ENCODE measurements around the gene SRSF3. TPM values are rescaled to one million over a fixed set of nuclear protein-coding genes. Genes with fewer than 3 reads are reported as not detected.

The SRSF3 gene
- polyA plus RNA-seq, 2 of the 4 experiments (the other 2 are of a cell fraction) = 629 to 652 TPM

DNA sequence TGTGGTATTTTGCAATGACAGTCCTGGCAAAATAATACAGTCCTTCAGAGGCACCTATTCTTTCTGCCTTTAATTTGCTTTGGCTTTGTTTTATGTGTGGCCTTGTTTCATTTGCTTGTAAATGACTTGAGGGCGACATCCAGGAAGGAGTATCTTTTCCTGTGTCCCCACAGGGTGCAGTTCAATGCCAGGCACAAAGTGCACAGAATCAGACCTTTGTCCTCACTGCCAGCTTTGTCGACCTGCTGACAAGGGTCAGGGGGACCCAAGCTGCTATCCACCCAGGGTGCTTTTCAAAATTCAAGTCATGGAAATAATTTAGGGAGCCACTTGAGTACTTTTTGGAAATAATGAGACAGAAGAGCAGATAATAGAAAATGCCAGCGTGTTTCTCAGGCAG lies 47.4 kb downstream of the SRSF3 start:
- Histone ChIP-seq H3K4me3 (no peak overlapping the region), H3K9me3 (no peaks in the 10 kb centered on the region), H3K4me2 (no peak overlapping the region), H3K27ac (peak overlapping the region; percentile 91 to 99; a peak in 5 of 6 replicates), H3K4me1 (peaks cover 44% of the 10 kb centered on the region)
- no peak for TF ChIP-seq EHF (CRISPR knock-in tag; IDR thresholded peaks at IDR 0.05)
- TF ChIP-seq, protein P1, sequence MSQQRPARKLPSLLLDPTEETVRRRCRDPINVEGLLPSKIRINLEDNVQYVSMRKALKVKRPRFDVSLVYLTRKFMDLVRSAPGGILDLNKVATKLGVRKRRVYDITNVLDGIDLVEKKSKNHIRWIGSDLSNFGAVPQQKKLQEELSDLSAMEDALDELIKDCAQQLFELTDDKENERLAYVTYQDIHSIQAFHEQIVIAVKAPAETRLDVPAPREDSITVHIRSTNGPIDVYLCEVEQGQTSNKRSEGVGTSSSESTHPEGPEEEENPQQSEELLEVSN (IDR thresholded peaks at IDR 0.05; ENCODE audit: borderline replicate concordance, low read depth) = no peak
- TF ChIP-seq POLR2A (IDR thresholded peaks at IDR 0.05; ENCODE audit: low read length) = no peak
- TF ChIP-seq MYC (IDR thresholded peaks at IDR 0.05; ENCODE audit: borderline replicate concordance, low read length) = no peak
- TF ChIP-seq CEBPB (IDR thresholded peaks at IDR 0.05) = no peak
- TF ChIP-seq MAZ (IDR thresholded peaks at IDR 0.05; ENCODE audit: borderline replicate concordance, low read depth, low read length) = no peak
- TF ChIP-seq SREBF2 (IDR thresholded peaks at IDR 0.05) = no peak
- TF ChIP-seq, protein P2, sequence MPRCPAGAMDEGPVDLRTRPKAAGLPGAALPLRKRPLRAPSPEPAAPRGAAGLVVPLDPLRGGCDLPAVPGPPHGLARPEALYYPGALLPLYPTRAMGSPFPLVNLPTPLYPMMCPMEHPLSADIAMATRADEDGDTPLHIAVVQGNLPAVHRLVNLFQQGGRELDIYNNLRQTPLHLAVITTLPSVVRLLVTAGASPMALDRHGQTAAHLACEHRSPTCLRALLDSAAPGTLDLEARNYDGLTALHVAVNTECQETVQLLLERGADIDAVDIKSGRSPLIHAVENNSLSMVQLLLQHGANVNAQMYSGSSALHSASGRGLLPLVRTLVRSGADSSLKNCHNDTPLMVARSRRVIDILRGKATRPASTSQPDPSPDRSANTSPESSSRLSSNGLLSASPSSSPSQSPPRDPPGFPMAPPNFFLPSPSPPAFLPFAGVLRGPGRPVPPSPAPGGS (IDR thresholded peaks at IDR 0.05) = no peak
- TF ChIP-seq EHMT2 (IDR thresholded peaks at IDR 0.05; ENCODE audit: low read depth) = no peak
- no peak for TF ChIP-seq KDM5A (IDR thresholded peaks at IDR 0.05)
- no peak for TF ChIP-seq FOSL2 (IDR thresholded peaks at IDR 0.05)
- no peak for TF ChIP-seq FOSL2 (CRISPR knock-in tag; IDR thresholded peaks at IDR 0.05)
- TF ChIP-seq CHD2 (IDR thresholded peaks at IDR 0.05; ENCODE audit: low read length, partially characterized antibody) = no peak
- TF ChIP-seq HEYL (CRISPR knock-in tag; IDR thresholded peaks at IDR 0.05) = no peak
- TF ChIP-seq, protein P3, sequence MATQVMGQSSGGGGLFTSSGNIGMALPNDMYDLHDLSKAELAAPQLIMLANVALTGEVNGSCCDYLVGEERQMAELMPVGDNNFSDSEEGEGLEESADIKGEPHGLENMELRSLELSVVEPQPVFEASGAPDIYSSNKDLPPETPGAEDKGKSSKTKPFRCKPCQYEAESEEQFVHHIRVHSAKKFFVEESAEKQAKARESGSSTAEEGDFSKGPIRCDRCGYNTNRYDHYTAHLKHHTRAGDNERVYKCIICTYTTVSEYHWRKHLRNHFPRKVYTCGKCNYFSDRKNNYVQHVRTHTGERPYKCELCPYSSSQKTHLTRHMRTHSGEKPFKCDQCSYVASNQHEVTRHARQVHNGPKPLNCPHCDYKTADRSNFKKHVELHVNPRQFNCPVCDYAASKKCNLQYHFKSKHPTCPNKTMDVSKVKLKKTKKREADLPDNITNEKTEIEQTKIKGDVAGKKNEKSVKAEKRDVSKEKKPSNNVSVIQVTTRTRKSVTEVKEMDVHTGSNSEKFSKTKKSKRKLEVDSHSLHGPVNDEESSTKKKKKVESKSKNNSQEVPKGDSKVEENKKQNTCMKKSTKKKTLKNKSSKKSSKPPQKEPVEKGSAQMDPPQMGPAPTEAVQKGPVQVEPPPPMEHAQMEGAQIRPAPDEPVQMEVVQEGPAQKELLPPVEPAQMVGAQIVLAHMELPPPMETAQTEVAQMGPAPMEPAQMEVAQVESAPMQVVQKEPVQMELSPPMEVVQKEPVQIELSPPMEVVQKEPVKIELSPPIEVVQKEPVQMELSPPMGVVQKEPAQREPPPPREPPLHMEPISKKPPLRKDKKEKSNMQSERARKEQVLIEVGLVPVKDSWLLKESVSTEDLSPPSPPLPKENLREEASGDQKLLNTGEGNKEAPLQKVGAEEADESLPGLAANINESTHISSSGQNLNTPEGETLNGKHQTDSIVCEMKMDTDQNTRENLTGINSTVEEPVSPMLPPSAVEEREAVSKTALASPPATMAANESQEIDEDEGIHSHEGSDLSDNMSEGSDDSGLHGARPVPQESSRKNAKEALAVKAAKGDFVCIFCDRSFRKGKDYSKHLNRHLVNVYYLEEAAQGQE (IDR thresholded peaks at IDR 0.05) = no peak
- no peak for TF ChIP-seq GATA3 (IDR thresholded peaks at IDR 0.05; ENCODE audit: borderline replicate concordance)
- no peak for TF ChIP-seq RAD21 (conservative IDR thresholded peaks at IDR 0.05 in 1 of 2, IDR thresholded peaks at IDR 0.05 in 1 of 2)
- FAIRE-seq = no peak
- POLR2A ChIA-PET = interaction anchor here (1.2 to 3.8 kb wide), 2 partner anchors 36 to 39 kb away, joined by 3 to 35 read pairs; partner anchors contain the start of gene CDKN1A
- CTCF ChIA-PET = interaction anchor here (1.4 to 2.3 kb wide), 3 partner anchors 9 to 26 kb away, joined by 4 to 10 read pairs (median 9); no protein-coding TSS in a partner anchor
- DNase-seq (ENCODE audit: low read depth in 1 of 2, low spot score in 1 of 2) = no peak
- WGBS (ENCODE audit: missing lambda C conversion rate) = 55% methylated on average over 3 of the region's 3 CpGs
- ATAC-seq = no peak

DNA sequence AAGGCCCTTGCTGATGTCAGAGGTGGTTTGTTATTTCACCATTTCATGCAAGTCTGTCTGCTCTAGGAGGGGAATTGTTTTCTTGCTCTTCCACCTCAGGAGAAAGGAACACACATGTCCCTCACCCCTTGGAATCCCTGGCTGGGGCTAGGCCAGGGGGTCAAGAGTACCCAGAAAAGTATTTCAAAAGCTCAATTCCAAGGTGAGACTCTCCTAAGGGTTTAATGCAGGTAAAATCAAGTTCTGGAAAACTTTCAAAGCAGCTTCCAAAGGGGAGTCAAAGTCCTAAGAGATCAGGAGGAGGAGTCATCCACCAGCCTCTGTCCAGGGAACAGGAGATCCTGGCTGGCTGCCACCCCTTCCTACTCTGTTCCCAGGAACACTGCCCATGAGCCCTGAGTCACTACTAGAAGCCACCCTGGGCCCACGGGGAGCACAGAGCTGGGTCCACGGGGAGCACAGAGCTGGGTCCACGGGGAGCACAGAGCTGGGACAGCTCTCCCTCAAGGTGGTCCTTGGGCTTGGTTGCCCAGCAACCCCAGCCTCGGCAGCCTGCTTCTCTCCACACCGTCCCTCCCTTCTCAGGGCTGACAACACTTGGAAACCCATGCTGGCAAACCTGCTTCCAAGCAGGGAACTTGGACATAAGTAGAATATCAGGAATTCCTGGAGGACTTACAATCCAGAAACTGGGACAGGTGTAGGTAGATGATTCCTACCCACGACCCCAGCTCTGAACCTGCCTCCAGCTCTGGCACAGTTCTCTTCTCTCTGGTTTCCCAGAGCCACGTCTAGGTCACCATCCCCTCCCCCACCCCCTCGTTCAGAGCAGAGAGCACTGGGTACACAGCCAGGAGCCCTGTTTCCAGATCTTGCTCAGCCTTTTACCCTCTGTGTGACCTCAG lies 49.0 kb downstream of the SRSF3 start:
- no peak for FAIRE-seq
- TF ChIP-seq FOSL2 (IDR thresholded peaks at IDR 0.05) (no peak), FOSL2 (CRISPR knock-in tag; IDR thresholded peaks at IDR 0.05) (0 out of 2 replicates have a peak, but pooled peaks have one; percentile 18), MAZ (IDR thresholded peaks at IDR 0.05; ENCODE audit: borderline replicate concordance, low read depth, low read length) (no peak), RNF2 (IDR thresholded peaks at IDR 0.05; ENCODE audit: borderline replicate concordance, low read depth) (no peak)
- TF ChIP-seq, protein P4, sequence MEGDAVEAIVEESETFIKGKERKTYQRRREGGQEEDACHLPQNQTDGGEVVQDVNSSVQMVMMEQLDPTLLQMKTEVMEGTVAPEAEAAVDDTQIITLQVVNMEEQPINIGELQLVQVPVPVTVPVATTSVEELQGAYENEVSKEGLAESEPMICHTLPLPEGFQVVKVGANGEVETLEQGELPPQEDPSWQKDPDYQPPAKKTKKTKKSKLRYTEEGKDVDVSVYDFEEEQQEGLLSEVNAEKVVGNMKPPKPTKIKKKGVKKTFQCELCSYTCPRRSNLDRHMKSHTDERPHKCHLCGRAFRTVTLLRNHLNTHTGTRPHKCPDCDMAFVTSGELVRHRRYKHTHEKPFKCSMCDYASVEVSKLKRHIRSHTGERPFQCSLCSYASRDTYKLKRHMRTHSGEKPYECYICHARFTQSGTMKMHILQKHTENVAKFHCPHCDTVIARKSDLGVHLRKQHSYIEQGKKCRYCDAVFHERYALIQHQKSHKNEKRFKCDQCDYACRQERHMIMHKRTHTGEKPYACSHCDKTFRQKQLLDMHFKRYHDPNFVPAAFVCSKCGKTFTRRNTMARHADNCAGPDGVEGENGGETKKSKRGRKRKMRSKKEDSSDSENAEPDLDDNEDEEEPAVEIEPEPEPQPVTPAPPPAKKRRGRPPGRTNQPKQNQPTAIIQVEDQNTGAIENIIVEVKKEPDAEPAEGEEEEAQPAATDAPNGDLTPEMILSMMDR (IDR thresholded peaks at IDR 0.05) = no peak
- TF ChIP-seq, protein P1 (IDR thresholded peaks at IDR 0.05; ENCODE audit: borderline replicate concordance, low read depth) = 0 out of 2 replicates have a peak, but pooled peaks have one; percentile 9
- H3K4me1 ChIP-seq = peaks cover 44% of the 10 kb centered on the region
- peak overlapping the region; percentile 74 for H3K4me2 ChIP-seq
- no peak overlapping the region for H3K4me3 ChIP-seq
- CTCF ChIA-PET = interaction anchor here (0.6 to 4.1 kb wide), 15 partner anchors 11 to 375 kb away, joined by 3 to 16 read pairs (median 4); no protein-coding TSS in a partner anchor
- no peaks in the 10 kb centered on the region for H3K9me3 ChIP-seq
- WGBS (ENCODE audit: missing lambda C conversion rate) = 32% methylated on average over 4 of the region's 8 CpGs
- DNase-seq (ENCODE audit: low read depth in 1 of 2, low spot score in 1 of 2) = peak; percentile 44 to 73
- POLR2A ChIA-PET = interaction anchor here (0.8 to 3.8 kb wide), 2 partner anchors 35 to 39 kb away, joined by 3 to 35 read pairs; partner anchors contain the start of gene CDKN1A
- ATAC-seq = peak; percentile 94 to 97
- peak overlapping the region; percentile 91 to 99 for H3K27ac ChIP-seq

All from A549 (cell line).